NCI-H510A treated with DMSO at 0.1 percent for 48 hours (cell line): Measurements from ENCODE around the gene GMFB.
"Not testable (repeated sequence)": the region's sequence is repeated elsewhere in the genome, so short reads cannot be mapped to it uniquely, and the experiment has no call there.

ENCODE experiments used
- DNase-seq: peaks from one replicate; lab custom pipeline; 2025; lab: John Stamatoyannopoulos, UW

GMFB gene

DNA sequence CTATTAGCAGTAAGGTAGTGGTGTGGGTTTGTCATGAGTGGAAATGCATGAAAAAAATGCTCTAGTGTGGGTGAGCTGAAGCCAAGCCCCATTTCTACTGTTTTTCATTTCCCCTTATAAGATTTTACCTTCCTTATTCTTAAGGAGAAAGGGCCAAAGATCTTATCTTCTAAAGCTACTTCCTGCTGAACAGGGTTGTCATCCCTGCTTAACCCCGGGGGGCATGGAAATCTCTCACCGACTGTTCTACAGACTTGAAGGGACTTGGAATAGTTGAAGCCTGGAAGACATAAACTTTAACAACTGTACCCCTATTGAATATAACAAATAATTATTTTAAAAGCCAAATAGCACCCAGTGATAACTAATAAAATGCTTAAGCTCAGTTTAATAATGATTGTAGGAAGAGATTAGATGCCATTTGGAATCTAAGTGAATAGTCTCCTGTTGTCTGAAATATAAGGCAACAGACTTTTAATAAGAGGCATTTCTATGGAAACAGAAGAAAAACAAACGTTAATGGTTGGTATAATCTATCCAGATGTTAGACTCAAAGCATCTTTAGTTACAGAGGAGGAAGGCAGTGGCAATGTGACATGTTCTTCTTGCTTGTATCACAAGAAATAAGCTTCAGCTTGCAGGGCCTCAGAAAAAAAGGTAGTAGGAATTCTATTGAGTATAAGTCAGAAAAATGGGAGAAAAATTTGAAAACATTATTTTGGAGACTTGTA is 1.8 kb upstream of the GMFB start:
- DNase-seq: no peak

DNA sequence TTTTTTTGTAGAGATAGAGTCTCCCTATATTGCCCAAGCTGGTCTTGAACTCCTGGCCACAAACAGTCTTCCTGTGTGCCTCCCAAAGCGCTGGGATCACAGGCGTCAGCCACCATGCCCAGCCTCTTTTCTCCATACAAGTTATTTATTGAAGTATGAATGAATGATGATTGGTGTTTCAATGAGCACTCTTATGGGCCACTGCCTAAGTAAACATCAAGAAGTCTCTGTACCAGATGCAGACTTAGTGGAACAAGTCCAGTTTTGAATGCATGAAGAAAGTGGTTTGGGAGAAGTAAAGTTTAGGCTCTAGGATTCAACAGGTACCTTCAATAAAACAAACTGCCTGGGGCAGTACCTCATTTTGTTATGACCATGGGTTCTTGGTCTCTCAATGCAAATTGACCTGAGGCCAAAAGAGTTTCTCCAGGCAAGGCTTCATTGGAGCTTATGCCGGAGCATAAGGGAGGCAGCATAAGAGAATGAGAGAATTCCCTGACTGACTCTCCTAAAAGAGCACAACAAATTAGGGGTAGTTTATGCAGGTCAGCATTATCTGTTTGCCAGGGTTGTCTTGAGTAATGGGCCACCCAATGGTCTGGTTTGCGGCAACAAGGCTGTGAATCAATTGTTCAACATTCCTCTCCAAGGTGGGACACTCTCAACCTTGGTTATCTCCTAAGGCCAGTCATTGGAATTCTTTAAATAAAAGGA is 1.1 kb upstream of the GMFB start:
- no peak for DNase-seq

DNA sequence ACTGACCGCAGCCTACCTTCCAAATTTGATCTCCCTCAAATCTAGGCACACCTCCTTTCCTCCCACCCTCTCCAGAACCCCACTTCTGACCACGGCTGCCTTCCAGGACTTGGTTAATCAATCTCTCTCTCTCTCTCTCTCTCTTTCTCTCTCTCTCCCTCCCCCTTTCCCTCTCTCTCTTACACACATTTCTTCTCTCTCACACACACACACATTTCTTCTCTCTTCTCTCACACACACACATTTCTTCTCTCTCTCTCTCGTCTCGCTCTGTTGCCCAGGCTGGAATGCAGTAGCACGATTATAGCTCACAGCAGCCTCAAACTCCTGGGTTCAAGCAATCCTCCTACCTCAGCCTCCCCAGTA is 521 bp upstream of the GMFB start:
- no peak for DNase-seq

DNA sequence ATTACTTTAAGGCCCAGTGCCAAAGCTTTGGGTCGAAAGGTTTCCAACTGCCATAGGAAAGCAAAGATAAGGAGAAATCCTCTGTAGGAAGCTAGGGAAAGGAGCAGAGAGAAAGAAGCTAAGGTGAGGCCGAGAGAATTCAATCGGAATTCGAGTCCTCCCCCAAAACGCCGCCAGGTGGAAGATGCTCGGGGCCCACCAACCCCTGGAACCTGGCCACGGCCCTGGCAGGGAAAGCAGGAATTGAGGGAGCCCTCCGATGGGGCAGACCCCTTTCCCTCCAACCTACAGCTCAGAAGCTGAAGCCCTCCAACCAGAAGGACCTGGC is 498 bp downstream of the GMFB start:
- DNase-seq: peak; percentile 54

DNA sequence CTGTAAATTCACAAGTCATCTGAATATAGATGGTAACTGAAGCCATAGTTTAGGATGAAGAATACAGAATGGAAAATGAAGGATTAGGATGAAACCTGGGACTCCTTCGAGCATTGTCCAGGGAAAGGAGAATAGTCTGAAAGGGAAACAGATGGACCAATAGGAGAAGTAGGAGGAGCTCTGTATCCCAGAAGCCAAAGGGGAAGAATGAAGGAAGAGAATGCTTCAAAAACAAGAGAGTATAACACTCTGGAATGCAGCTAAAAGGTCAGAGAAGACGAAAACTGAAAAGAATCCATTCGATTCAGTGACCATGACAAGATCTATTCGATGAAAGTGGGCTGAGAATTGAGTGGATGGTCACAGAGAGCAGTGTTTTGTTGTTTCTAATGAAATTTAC is 1.0 kb downstream of the GMFB start:
- peak; percentile 59 for DNase-seq

DNA sequence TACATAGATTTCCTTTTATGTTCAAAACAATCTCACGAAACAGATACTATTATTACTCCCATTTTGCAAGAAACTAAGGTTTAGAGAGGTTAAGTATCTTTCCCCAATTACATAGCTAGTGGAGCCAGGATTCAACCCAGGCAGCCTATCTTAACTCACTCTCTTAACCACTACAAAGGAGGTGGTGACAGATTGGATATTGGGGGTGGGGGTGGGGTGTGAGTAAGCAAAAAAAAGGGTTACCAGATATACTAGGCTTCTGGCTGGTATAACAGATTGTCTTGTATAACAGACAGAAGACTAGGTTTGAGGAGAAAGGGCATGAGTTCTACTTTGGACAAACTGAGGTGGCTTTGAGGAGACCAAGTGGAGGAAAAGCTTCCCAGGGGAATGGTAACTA is 2.1 kb downstream of the GMFB start:
- no peak for DNase-seq

DNA sequence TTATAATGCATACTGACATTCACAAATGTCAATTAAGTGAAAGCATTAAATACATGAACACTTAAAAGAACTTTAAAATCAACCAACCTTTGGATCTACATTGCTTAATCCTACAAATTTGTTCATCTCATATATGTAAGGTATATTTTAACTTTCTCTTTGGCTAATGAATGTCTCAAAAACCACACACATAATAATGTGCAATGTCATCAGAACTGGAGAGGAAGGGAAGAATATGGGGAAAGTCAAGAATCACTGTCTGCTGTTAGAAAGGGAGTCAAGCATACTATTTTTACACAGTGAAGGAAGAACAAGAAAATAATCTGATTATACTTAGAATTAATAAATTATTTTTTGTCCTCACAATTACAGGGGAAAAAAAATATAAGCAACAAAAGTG is 4.9 kb downstream of the GMFB start:
- no peak for DNase-seq

DNA sequence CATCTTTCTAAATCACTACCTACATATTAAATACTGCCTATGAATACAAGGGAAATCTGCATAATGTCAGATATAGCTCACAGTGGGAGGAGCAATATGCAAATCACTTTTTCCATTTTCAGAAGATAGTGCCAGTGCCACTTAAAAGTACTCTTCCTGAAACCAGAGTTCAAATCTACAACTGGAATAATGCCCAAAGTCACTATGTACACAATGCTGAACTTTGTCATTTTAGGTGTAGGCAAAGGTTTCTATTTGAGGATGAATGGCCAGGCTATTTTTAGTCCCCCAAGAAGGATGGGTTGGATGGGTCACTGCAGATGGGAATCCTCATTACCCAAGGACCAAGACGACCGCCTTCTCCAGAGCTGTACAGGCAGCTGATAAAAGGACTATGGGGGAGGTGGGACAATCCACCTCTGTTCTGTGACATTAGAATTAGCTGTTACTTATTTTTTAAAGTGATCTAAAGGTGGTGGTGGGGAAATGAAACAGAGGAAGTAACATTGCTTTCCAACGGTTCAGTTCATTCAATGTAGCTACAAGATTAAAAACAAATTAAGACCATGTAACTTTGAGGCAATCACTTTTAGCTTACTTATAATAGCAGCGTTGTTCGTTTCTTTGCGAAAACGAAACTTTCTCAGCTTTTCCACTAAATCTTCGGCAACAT is 5.6 kb downstream of the GMFB start:
- no peak for DNase-seq

DNA sequence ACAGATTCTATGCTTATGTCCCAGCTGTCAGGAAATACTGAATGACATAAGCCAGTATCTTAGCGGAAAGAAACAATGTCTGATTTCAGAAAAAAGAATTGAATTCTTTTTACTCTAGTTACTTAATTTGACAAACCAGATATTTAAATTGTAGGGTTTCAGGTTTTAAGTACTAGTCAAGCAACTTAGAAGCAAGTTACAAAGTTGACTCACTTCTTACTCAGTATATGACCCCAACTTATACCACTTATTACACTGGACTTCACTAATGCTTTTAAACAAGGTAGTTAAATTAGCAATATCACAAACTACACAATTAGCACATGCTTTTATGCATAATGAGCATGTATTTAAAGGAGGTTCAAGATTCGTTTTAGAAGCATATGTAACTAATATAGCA is 7.1 kb downstream of the GMFB start:
- DNase-seq: no peak

DNA sequence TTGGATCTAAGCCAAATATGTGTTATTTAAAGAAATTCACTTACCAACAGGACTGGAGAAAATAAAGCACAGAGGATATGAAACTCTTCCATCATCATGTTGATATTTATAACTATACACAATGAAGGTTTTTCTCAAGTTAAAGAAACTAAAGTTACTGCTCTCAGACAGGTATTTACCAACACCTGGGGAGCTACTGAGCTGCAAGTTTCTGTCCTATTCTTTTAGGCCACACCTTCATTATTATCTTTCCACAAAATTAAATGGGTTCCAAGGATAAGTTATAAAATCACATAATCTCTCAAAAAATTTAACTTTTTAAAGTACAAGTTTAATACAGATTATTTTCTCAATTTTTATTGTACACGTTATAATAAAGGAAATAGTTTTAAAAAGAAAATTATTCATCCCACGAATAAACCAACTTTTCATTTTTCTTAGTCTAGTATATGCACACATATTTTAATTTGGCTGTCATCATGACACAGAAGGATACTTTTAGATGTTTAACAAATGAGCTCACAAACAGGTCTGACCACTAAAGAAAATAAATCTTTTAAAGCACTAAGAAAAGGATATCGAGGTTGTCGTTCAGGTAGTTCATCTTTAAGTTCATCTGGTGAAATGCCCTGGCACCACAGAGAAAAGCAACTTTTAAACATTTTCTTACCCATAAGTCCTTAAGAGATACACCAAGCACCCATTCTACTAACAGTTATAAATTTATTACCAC is 7.8 kb downstream of the GMFB start:
- no peak for DNase-seq

DNA sequence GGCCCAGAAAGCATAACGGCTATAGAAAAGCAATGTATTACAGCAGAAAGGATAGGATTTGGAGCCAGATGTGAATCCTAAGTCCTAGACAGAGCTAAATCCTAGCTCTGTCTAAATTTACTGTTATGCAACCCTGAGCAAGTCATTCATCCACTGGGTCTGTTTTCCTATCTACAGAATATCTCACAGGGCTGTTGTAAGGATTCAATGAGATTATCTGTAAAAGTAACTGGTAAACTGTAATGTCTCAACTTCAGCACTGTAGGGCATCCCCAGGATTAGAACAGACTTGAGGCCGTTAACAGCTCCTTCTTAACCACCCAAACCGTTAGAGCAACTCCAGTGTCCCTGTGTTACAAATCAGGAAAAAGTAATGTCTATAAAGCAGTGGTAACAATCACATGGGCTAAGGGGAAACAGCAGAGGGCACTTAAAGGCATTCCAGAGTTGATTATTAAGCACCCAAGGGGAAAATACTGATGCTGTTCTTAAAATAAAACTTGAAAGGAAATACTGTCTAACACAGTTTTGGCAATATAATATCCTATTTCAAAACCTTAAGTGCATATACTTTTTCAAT is 10.1 kb downstream of the GMFB start:
- DNase-seq: no peak

DNA sequence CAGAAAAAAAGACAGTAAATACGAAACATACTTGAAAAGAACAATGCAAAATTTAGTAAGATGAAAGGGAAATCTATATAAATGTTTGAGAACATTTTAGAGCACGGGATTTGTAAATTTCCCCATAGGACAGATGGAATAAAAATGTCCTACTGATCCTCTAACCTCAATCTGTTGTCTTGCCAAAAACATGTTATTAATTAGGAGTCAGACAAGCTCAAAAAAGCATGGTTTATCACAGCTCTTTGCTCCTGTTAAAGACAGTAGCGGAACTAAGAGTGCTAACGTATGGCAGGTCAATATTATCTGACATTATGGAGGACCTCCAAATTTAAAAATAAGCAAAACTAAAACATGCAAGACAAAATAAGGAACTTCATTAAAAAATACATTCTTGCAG is 12.9 kb downstream of the GMFB start:
- DNase-seq: no peak

DNA sequence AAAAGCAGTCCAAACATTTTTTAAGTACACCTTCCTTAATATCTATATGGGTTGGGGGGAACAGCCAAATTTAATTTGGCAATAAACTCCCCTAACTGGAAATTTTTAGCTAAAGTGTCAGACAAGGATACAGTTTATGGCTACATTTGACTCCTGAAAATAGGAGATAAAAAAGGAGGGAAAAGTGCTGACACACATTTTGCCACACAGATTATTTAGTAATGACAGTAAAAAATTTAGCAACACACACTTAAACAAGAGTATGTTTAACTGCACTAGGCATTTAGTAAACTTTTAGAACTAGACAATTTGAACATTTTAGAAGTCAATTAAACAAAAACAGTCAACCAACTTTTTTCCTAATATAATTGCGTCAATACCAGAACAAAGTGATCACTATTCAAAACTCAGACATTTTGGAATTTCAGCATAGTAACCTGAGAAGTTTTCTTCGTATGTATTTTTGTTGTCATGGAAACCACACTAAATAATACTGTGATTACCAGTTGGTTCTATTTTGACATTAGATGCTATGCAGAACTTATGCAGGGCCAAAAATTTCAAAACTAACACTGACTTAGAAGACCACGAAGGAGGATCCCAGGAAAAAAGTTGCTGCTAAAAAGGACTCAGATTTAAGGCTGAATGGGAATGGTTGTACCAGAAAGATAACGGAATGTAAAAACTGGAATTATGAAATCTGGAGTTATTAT is 13.4 kb downstream of the GMFB start:
- no peak for DNase-seq

DNA sequence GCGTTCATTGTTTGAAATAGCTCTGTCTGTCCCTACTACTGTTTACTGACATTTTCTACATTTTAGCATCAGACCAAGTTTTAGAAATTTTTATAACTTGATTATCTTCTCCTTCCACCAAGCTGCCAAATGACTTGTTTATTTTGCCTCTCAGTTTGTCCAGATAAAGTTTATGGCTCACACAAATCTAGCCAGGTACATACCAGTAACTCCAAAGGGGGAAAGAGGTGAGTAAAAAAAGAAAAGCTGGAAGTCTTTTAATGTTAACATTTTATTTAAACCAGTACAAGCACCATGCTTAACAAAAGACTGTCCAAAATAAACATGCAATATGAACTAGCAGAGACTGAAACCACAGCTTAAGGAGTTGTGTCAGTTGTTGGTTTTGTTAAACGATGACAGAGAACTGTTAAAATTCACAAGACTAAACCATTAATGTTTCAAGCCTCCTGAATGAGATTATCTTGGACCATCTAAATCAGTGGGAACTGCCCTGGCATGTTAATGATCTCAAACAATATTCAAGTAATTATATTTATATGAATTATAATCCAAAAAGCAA is 14.5 kb downstream of the GMFB start:
- no peak for DNase-seq

DNA sequence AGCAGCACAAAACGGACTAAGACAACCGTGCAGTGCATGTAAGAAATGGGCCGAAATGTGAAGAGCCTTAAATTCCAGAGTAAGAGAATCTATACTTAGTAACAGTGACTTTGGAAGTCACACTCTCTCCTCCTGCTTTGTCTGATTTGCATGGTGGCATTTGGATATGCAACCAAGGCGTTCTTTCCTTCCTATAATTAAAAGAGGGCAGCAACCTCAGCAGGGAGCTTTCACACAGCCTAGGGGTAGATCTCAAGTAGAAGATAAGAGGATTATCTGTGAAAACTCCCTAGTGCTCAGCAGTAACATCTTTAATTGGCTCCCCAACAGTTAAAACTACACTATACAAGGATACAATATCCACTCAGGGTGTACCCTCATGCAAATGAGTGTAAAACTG is 16.5 kb downstream of the GMFB start:
- no peak for DNase-seq

DNA sequence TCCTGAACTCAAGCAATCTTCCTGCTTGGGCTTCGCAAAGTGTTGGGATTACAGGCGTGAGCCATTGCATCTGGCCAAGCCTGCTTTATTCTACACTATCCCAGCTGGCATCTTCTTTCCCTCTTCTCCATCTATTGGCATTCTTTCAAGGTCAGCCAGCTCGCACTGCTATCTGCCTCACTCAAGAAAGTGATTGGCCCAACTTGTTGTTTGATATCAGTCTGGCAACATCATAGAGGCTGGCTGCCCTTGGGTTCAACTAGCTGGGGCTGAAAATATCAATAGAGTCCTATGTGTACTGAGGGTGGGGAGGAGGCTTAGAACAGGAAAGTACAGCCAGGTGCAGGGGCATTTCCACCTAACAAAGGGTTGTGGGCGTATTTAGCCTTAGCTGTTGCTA is 17.1 kb downstream of the GMFB start:
- DNase-seq: no peak

DNA sequence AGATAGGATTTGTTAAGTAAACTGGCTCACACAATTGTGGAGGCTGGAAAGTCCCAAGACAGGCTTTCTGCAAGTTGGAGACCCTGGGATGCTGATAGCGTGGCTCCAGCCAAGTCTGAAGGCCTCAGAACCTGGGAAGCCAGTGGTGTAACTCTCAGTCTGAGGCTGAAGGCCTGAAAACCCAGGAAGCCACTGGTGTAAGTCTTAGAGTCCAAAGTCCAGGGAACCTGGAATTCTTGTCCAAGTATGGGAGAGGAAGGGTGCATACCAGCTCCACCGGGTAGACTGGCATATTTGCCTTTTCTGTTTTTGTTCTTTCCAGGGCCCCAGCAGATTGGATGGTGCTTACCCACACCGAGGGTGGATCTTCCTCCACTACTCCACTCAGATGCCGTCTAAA is 18.1 kb downstream of the GMFB start:
- no peak for DNase-seq

DNA sequence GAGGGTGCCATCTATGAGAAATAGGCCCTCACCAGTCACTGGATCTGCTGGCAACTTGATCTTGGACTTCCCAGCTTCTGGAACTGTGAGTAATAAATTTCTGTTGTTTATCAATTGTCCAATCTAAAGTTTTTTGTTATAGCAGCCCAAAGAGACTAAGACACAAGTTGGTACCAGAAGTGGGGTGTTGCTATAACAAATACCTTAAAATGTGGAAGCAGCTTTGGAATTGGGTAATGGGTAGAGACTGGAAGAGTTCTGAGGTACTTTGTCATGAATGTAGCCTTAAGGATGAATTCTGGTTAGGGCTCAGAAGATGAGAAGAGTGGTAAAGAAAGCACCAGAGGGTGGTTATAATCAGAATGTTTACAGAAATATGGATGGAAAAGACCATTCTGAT is 21.5 kb downstream of the GMFB start:
- no peak for DNase-seq

DNA sequence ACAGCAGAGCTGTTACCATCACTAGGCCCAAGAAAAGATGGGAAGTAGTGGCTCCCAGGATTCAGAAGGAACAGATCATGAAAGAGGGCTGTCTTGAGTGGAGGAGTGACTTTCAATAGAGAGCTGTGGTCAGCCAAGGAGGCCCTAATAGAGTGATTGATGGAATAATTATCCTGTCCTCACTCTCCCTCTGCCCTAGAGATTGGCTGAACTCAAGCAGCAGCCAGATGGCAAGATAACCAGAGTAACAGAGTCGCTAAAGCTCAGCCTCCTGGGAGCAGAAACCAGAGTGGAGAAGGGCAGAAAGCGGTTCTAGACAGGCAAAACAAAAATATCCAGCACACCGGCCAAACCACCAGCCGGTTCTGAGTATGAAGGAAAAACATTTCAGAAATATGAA is 23.1 kb downstream of the GMFB start:
- no peak for DNase-seq

DNA sequence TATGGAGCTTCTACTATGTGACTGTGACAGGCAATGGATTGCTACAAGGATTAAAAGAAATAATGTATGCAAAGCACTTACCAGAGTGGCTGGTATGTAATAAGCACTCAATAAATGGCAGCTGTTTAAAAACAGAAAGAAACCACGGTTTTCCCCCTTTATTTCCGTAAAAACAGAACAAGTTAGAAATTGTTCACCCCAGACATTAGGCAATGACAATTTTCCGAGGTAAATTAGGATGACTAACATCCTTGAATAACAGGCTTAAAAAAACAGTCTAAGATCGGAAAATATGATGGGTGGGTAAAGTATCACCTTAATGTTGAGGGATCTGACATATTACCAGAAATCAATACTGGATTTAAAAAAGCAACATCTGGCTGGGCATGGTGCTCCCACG is 26.7 kb downstream of the GMFB start:
- DNase-seq: no peak

DNA sequence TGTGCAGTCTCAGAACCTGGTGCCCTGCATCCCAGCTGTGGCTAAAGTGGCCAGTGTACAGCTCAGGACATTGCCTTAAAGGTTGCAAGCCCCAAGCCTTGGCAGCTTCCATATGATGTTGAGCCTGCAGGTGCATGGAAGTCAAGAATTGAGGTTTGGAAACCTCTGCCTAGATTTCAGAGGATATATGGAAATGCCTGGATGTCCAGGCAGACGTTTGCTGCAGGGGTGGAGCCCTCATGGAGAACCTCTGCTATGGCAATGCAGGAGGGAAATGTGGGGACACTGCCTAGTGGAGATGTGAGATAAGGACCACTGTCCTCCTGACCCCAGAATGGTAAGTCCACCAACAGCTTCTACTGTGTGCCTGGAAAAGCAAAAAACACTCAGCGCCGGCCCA is 29.7 kb downstream of the GMFB start:
- no peak for DNase-seq

DNA sequence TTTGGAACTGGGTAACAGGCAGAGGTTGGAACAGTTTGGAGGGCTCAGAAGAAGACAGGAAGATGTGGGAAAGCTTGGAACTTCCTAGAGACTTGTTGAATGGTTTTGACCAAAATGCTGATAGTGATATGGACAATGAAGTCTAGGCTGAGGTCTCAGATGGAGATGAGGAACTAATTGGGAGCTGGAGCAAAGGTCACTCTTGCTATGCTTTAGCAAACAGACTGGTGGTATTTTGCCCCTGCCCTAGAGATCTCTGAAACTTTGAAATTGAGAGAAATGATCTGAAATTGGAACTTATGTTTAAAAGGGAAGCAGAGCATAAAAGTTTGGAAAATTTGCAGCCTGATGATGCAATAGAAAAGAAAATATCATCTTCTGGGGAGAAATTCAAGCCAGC is 30.2 kb downstream of the GMFB start:
- not testable (repeated sequence) for DNase-seq
